GM12892 (cell line): Measurements from ENCODE around the gene MFSD6.

Experiments used
- DNase-seq: peaks from one replicate; pipeline ENCODE4 v3.0.0; 2011; ENCODE audit not compliant: insufficient read length
- FAIRE-seq: peaks from 2 replicates; lab custom pipeline; 2011; peaks lifted over from hg19 to GRCh38; lab: Jason Lieb, UNC
- POLR2A ChIP-seq: IDR thresholded peaks from 2 replicates; pipeline ENCODE4 v1.6.1; 2011; ENCODE audit warnings: low read depth, low read length, control low read depth
- POLR2AphosphoS5 ChIP-seq: IDR thresholded peaks from 2 replicates; pipeline ENCODE4 v1.6.1; 2011; ENCODE audit warnings: low read depth, low read length, control low read depth
- TAF1 ChIP-seq: IDR thresholded peaks from 2 replicates; pipeline ENCODE4 v1.6.1; 2011; ENCODE audit warnings: low read depth, mild to moderate bottlenecking, control low read depth, low read length, borderline replicate concordance

The MFSD6 gene

DNA sequence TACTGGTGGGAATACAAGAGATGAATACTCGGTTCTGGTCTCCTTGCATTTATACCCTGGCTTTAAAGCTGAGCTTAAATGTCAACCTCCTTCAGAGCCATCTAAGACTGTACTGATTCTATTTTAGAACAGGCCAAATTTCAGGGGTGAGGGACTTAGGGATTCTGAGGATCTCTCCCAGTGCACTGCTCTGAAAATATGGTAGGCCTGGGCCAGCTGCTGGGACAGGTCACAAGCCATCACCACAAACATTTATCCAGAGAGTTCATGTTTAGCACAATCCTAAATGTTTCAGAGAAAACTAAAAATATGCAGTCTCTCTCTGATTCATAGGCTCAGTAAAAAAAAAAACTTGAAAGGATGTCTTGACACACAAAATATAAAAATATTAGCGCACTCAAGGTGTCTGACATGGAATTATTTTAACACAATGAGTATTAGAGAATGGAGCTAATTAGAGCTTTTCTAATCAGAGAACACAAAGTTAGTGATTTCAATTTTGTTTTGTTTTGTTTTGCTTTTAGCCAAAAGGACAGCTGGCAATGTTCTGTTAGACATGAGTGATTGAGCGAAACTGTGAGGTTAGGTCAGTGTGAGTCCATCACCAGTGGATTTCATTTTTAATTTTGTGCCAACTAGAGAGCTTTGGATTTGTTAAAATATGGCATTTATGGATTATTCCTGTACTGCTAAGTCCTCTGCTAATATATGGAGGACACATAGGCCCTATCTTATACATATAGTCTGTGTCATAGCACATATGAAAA is 38.8 kb downstream of the MFSD6 start:
- FAIRE-seq (no peak), DNase-seq (no peak)
- TF ChIP-seq TAF1 (no peak), POLR2A (no peak), POLR2AphosphoS5 (no peak)

DNA sequence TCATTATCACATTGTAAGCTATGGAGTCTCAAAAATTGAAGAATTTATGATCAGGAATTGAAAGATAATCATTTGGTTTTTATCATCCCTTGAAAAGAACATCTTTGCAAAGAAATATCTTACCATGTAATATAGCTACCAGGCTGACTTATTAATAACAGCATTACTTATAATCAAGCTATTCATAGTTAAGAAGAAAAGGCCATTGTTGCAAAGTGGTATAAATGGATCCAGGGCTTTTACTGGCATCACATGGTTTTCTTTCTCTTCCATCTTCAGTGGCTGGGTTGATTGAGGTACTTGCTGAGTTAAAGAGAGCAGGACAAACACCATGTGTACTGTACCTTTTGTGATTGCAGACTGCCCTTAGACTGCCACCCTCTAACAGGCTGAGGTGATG is 39.6 kb downstream of the MFSD6 start:
- no peak for FAIRE-seq
- no peak for TF ChIP-seq POLR2A
- no peak for TF ChIP-seq TAF1

DNA sequence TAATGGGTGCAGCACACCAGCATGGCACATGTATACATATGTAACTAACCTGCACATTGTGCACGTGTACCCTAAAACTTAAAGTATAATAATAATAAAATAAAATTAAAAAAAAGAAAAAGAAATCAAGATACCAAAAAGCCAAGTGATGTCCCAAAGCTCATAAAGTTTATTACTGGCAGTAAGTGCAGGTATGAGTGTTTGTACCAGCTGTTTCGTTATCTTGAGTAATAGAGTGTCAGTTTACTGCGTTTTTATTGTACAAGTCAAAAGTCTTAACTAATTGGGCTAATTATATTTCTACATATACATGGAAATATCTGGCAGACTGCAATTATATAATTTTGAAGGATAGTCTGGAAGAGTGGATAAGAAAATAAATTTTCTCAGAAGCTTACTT is 41.8 kb downstream of the MFSD6 start:
- no peak for TF ChIP-seq TAF1
- TF ChIP-seq POLR2AphosphoS5: no peak
- TF ChIP-seq POLR2A: no peak
- DNase-seq (no peak), FAIRE-seq (no peak)

More for the DNA sequence above, 39.6 kb downstream of the MFSD6 start:
- no peak for DNase-seq

DNA sequence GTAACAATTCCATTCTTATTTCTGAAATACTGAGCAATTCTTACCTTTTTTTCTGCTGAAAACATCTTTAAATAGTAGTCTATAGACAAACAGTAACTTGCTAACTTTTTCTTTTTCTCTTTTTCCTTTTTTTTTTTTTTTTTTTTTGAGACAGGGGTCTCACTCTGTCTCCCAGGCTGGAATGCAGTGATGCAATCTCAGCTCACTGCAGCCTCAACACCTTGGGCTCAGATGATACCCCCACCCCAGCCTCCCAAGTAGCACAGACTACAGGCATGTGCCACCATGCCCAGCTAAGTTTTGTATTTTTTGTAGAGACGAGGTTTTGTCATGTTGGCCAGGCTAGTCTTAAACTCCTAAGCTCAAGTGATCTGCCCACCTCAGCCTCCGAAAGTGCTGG is 42.2 kb downstream of the MFSD6 start:
- DNase-seq: no peak
- no peak for FAIRE-seq
- TF ChIP-seq TAF1: no peak
- TF ChIP-seq POLR2AphosphoS5: no peak
- no peak for TF ChIP-seq POLR2A

DNA sequence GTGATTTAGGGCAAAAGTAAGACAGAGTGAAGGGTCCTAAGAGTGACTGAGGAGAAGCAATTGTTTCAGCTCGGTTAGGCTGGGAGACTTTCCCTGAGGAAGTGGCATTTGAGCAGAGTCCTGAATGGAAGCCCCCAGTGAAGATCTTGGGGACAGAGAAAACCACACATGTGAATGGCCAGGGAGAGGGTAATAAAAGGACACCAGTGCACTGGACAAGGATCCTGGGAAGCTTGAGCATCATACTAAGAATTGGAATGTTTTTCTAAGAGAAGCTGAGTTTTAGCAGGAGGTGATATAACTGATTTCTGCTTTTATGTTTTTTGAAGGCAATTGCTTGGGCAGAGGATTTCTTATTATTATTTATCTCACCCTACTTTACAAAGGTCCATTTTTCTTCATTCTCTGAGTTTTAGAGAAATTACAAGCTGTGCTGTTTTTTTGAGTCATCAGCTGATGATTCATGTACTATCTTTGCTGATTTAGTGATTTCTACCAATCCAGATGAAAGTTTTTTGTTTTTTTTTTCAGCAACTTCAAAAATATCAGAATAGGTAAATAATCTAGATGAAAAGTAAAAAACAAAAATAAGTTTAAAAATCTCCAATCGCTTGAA is 43.5 kb downstream of the MFSD6 start:
- TF ChIP-seq POLR2A (no peak), TAF1 (no peak), POLR2AphosphoS5 (no peak)
- DNase-seq: no peak
- FAIRE-seq: no peak

DNA sequence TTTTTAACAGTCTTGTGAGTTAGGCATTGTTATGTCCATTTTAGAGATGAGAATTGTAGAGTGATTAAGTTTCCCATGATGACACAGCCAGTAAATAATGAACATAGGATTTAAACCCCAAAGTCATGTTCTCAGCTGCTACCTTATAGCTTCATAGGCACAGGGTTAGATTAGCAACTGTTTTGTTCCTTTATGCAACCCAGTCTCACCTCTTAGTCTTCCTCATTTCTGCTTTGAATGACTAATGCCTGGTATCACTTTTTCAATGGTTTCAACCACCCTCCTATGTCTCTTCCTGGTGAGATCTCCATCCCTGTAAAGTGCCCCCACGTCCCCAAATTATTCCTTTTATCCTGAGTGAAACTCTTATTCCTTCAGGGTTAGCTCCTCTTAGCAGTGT is 44.3 kb downstream of the MFSD6 start:
- no peak for DNase-seq
- TF ChIP-seq POLR2A (no peak), TAF1 (no peak), POLR2AphosphoS5 (no peak)
- no peak for FAIRE-seq

DNA sequence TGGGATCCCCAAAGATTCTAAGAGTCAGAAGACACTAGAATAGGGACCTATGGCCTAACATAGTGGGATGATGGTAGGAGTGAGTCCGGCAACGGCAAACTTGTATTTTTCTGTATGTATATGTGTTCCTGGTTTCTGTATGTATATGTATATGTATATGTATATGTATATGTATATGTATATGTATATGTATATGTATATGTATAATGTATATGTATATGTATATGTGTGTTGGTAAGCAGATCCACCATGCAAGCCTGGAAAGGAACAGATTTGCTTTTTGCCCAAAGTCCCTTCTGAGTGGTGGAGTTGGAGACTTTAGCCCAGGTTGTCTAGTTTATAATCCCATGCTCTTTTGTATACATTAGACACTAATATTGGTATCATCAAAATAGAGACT is 46.6 kb downstream of the MFSD6 start:
- FAIRE-seq: no peak
- TF ChIP-seq POLR2A (no peak), TAF1 (no peak)
- no peak for DNase-seq

DNA sequence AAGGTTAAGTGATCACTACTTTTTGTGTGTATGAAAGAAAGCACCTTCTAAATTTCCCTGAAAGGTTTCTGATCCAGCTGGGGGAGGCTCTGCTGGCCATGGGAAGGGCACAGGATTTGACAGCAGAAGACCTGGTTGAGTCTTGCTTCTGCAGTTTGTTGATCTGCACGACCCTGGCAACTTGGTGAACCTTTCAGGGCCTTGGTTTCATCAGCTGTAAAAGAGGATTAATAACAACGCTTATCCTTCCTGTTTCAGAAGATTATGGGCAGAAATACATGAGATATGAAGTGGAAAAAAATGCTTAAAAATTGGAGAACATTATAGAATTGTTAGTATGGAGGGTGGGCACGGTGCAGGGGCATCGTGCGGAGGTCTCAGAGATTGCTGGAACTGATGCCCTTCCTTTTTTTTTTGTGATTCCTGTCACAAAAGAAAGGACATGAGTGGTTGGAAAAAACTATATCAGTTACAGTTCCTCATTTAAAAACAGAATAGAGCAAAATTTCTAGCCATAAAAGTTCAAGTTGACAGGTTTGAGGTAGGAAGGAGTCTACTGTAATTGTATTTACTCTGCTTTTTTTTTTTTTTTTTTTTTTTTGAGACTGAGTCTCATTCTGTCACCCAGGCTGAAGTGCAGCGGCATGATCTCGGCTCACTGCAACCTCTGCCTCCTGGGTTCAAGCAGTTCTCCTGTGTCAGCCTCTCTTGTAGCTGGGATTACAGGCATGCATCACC is 47.4 kb downstream of the MFSD6 start:
- DNase-seq (no peak), FAIRE-seq (no peak)
- TF ChIP-seq POLR2A (no peak), TAF1 (no peak), POLR2AphosphoS5 (no peak)

DNA sequence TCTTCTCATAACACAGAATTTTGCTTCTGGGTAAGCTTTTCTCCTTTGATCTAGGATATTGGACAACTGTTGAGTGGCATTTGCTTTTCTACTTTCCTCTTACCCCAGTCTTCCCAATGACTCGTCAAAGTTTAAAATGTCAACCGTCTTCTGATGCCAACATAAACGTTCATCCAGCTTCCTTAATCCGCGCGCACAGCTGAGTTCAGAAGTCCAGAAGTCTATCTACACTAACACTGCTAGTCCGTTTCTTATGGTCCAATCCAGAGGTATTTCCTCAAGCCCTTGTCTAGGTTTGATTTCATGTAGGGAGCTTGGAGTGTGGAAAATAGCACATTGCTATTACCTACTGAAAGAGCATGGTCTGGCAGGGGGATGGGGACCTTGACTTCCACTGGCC is 48.7 kb downstream of the MFSD6 start:
- no peak for TF ChIP-seq POLR2AphosphoS5
- TF ChIP-seq POLR2A: no peak
- DNase-seq (no peak), FAIRE-seq (no peak)

DNA sequence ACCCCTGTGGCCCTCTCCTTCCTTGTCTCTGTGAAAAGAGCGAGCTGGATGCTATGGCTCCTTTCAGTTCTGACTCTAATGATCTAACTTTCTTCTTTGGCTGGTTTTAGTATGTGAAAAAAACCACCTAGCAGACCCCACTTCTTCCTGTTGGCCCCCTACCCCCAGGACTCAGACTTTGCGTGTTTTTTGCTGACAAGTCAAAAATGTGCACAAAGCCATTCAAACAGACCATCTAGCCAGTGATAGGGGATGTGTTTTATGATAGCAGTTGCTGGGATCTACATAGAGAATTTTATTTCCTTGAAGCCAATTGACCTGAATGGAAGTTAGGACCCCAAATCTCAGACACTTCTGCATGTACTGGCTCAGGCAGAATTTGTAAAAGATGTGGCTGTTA is 49.1 kb downstream of the MFSD6 start:
- TF ChIP-seq TAF1 (no peak), POLR2A (no peak), POLR2AphosphoS5 (no peak)
- FAIRE-seq (no peak), DNase-seq (no peak)

DNA sequence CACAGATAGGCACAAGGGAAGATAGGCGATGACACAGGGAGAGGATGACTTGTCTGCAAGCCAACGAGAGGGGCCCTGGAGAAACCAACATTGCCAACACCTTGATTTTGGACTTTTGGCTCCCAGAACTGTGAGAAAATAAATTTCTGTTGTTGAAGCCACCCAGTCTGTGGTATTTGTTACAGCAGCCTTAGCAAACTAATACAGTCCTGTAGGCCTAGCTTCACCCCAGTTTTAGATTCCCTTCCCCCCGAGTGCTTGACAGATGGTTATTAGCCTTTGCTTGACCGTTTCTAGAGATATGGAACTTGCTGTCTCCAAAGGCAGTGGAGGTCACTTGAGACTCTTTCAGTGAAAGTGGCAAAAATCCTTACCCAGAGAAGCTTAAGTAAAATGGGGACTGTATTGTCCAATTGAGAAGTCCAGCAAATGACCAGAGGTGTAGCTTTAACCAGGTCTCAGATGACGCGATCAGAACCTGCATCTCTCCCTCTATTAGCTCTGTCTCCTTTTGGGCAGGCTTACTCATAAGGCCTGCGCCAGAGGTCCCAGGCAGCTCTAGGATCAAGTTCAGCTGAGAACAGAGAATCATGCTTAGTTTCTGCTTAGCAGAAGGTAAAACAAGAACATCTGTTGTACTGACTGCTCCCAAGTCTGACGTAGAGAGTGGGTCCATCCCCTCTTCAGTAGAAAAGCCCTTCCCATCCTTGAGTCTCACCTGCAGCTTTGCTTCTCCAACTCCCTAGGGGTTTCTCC is 50.4 kb downstream of the MFSD6 start:
- no peak for FAIRE-seq
- TF ChIP-seq POLR2A (no peak), TAF1 (no peak), POLR2AphosphoS5 (no peak)
- no peak for DNase-seq
